HCT116 (cell line): ENCODE results near the gene ABCC1. TPM values are rescaled to one million over a fixed set of nuclear protein-coding genes. Genes with fewer than 3 reads are reported as not detected.

Experiments
- ATAC-seq: fragments of 200-7000 bp; cut with Tn5 transposase; 2 replicates; pipeline ENCODE4 v1.9.1; 2020; ENCODE audit warnings: mild to moderate bottlenecking, moderate library complexity
- BruUV-seq: library from RNA; stranded (reverse); fragments of 400-500 nt; replicated peaks from 2 replicates; lab custom pipeline; 2021; lab: Mats Ljungman, UMichigan
- CTCF ChIA-PET: fragments of 300-600 bp; sonication (Branson Sonifier 250); formaldehyde crosslinking; loops from one replicate; lab custom pipeline; 2021; ENCODE audit warnings: antibody characterized with exemption; lab: Charles Lee
- POLR2A ChIA-PET: fragments of 300-600, 350-600 bp; sonication (Branson Sonifier 250); formaldehyde crosslinking; loops from one replicate; lab custom pipeline; 2021; ENCODE audit warnings: antibody characterized with exemption; lab: Charles Lee
- RAD21 ChIA-PET, 2 experiments: fragments of 300-600 bp; sonication (Branson Sonifier 250); formaldehyde crosslinking; loops; one replicate each; lab custom pipeline; 2023; ENCODE audit warnings: low total read pairs in 2 of 2; ENCODE audit not compliant: uncharacterized antibody in 2 of 2, unreplicated experiment in 2 of 2, low non-redundant PET in 1 of 2; lab: Charles Lee
- DNase-seq: peaks from one replicate; pipeline ENCODE4 v3.0.0-alpha.2; 2010; ENCODE audit warnings: low read depth, low spot score
- H2AFZ ChIP-seq: fragments of 200-600 bp; shearing (Covaris generic), sonication (generic); 2 replicates; pipeline ENCODE4 v1.6.1; 2017; ENCODE audit warnings: low read depth, mixed run types, mixed read lengths, antibody characterized with exemption, low read length; ENCODE audit not compliant: poor library complexity, severe bottlenecking
- H3K27ac ChIP-seq: 2 replicates; pipeline ENCODE4 v1.5.1; 2012; ENCODE audit warnings: low read depth, low read length
- H3K27me3 ChIP-seq: fragments of 200-600 bp; sonication (generic); 2 replicates; pipeline ENCODE4 v1.6.1; 2016; ENCODE audit warnings: mixed run types, low read length, mixed read lengths; ENCODE audit not compliant: insufficient read depth
- H3K36me3 ChIP-seq, 2 experiments: fragments of 200-500 bp in 1 of 2; fragments of 200-600 bp in 1 of 2; sonication (Bioruptor generic) in 1 of 2; sonication (generic) in 1 of 2; 2 replicates each; pipeline versions ENCODE4 v1.5.1 to v1.6.1; 2014 to 2016; ENCODE audit warnings: low read length in 2 of 2, inconsistent platforms in 1 of 2, mixed read lengths in 1 of 2, mixed run types in 1 of 2; ENCODE audit not compliant: insufficient read depth in 2 of 2, control insufficient read depth in 1 of 2
- H3K4me1 ChIP-seq, 2 experiments: fragments of 200-600 bp in 1 of 2; sonication (generic) in 1 of 2; 2 replicates each; pipeline versions ENCODE4 v1.5.1 to v1.6.1; 2012 to 2017; ENCODE audit warnings: low read length in 2 of 2, inconsistent platforms in 1 of 2, mild to moderate bottlenecking in 1 of 2, mixed read lengths in 1 of 2, mixed run types in 1 of 2, moderate library complexity in 1 of 2; ENCODE audit not compliant: insufficient read depth in 2 of 2, control insufficient read depth in 1 of 2
- H3K4me2 ChIP-seq: fragments of 200-600 bp; sonication (generic); 2 replicates; pipeline ENCODE4 v1.6.1; 2017; ENCODE audit warnings: mixed run types, low read length, mixed read lengths
- H3K4me3 ChIP-seq, 2 experiments: fragments of 200-600 bp in 1 of 2; sonication (generic) in 1 of 2; replicated peaks in 1 of 2; 2 replicates each; pipeline ENCODE4 v1.5.1; 2011 to 2016; ENCODE audit warnings: low read length in 2 of 2, control low read depth in 1 of 2, low read depth in 1 of 2, mild to moderate bottlenecking in 1 of 2, mixed read lengths in 1 of 2, mixed run types in 1 of 2
- H3K79me2 ChIP-seq: fragments of 200-600 bp; sonication (generic); 2 replicates; pipeline ENCODE4 v1.6.1; 2017; ENCODE audit warnings: mild to moderate bottlenecking, mixed run types, low read length, moderate library complexity, mixed read lengths; ENCODE audit not compliant: insufficient read depth
- H3K9ac ChIP-seq: fragments of 200-600 bp; sonication (generic); 2 replicates; pipeline ENCODE4 v1.6.1; 2016; ENCODE audit warnings: low read length, mixed read lengths
- H3K9me2 ChIP-seq: fragments of 200-600 bp; sonication (generic), shearing (Covaris generic); 2 replicates; pipeline ENCODE4 v1.6.1; 2017; ENCODE audit warnings: mixed run types, mild to moderate bottlenecking, moderate library complexity; ENCODE audit not compliant: insufficient read depth
- H3K9me3 ChIP-seq, 2 experiments: fragments of 200-500 bp in 1 of 2; fragments of 200-600 bp in 1 of 2; sonication (Bioruptor generic) in 1 of 2; sonication (generic) in 1 of 2; 2 replicates each; pipeline ENCODE4 v1.6.1; 2014 to 2017; ENCODE audit warnings: low read length in 2 of 2, mixed read lengths in 2 of 2, inconsistent platforms in 1 of 2, low read depth in 1 of 2, mild to moderate bottlenecking in 1 of 2, mixed run types in 1 of 2, moderate library complexity in 1 of 2; ENCODE audit not compliant: control insufficient read depth in 1 of 2, insufficient read depth in 1 of 2
- H4K20me1 ChIP-seq: fragments of 200-600 bp; sonication (generic), shearing (Covaris generic); 2 replicates; pipeline ENCODE4 v1.6.1; 2017; ENCODE audit warnings: mixed run types, mild to moderate bottlenecking, moderate library complexity; ENCODE audit not compliant: insufficient read depth
- CBX3 ChIP-seq: IDR thresholded peaks from 2 replicates; pipeline ENCODE4 v1.6.1; 2012; ENCODE audit warnings: low read depth
- CEBPB ChIP-seq: IDR thresholded peaks from 2 replicates; pipeline ENCODE4 v1.6.1; 2012; ENCODE audit warnings: low read depth
- EGR1 ChIP-seq: IDR thresholded peaks from 2 replicates; pipeline ENCODE4 v1.6.1; 2012; ENCODE audit warnings: low read depth
- ELF1 ChIP-seq: IDR thresholded peaks from 2 replicates; pipeline ENCODE4 v1.6.1; 2012; ENCODE audit warnings: low read depth, borderline replicate concordance
- EZH2 ChIP-seq: fragments of 200-600 bp; sonication (generic); IDR thresholded peaks from 2 replicates; pipeline ENCODE4 v1.6.1; 2017; ENCODE audit warnings: antibody characterized with exemption, mixed run types
- FOSL1 ChIP-seq: IDR thresholded peaks from 2 replicates; pipeline ENCODE4 v1.6.1; 2012; ENCODE audit warnings: low read depth
- POLR2AphosphoS5 ChIP-seq: IDR thresholded peaks from 2 replicates; pipeline ENCODE4 v1.6.1; 2011; ENCODE audit warnings: mild to moderate bottlenecking, low read depth, low read length, moderate library complexity
- REST ChIP-seq: IDR thresholded peaks from 2 replicates; pipeline ENCODE4 v1.6.1; 2012; ENCODE audit warnings: low read depth
- SP1 ChIP-seq: IDR thresholded peaks from 2 replicates; pipeline ENCODE4 v1.6.1; 2012; ENCODE audit warnings: low read depth
- TCF7L2 ChIP-seq: IDR thresholded peaks from 2 replicates; pipeline ENCODE4 v1.7.0; 2011; ENCODE audit warnings: borderline replicate concordance, inconsistent platforms; ENCODE audit not compliant: insufficient read depth, insufficient read length; ENCODE audit errors: extremely low read depth
- YY1 ChIP-seq: IDR thresholded peaks from 2 replicates; pipeline ENCODE4 v1.6.1; 2011; ENCODE audit warnings: low read length, low read depth, moderate library complexity, mild to moderate bottlenecking; ENCODE audit not compliant: insufficient replicate concordance; ENCODE audit errors: extremely low read depth
- ZBTB33 ChIP-seq: IDR thresholded peaks from 2 replicates; pipeline ENCODE4 v1.6.1; 2011; ENCODE audit warnings: mild to moderate bottlenecking, low read length, moderate library complexity; ENCODE audit not compliant: insufficient replicate concordance; ENCODE audit errors: extremely low read depth
- ZFX ChIP-seq: fragments of 450-650 bp; IDR thresholded peaks from 2 replicates; pipeline ENCODE4 v1.6.1; 2017
- intact Hi-C: fragments of 100-400 bp; cut with micrococcal nuclease; formaldehyde crosslinking; loops from 2 replicates; pipeline ENCODE4 v1.10.0; 2022
- total RNA-seq: library from RNA; stranded (reverse); gene quantifications from one replicate; pipeline ENCODE4 v1.2.1, GENCODE V29; 2021; ENCODE audit not compliant: unreplicated experiment

Gene ABCC1
- total RNA-seq, 1 experiment from 2014 or later, result 61.9 TPM

GRCh38 chr16:16029431-16030011, 80.1 kb downstream of the ABCC1 start:
- H3K9me3 ChIP-seq, result no peaks in the 10 kb centered on the region
- no peak overlapping the region for H3K9ac ChIP-seq
- H3K4me3 ChIP-seq, result no peak overlapping the region
- H3K4me2 ChIP-seq, result no peak overlapping the region
- H3K27me3 ChIP-seq, result no peaks in the 10 kb centered on the region
- no peak overlapping the region for H2AFZ ChIP-seq
- RAD21 ChIA-PET, result interaction anchor here in 1 of 2 experiments (0.7 kb wide), 1 partner anchor 181 kb away, joined by 3 read pairs; no protein-coding TSS in a partner anchor
- H3K4me1 ChIP-seq, result peaks cover 0 to 11% of the 10 kb centered on the region in 2 experiments; a peak in 1 of 4 replicates
- H4K20me1 ChIP-seq, result no peaks in the 10 kb centered on the region
- CTCF ChIA-PET, result no interaction called here
- no TSS peak for BruUV-seq
- peaks cover 5 to 6% of the 10 kb centered on the region in 2 experiments; a peak in 2 of 4 replicates for H3K36me3 ChIP-seq
- intact Hi-C loops, result no loop called here
- POLR2A ChIA-PET, result no interaction called here
- no peak overlapping the region for H3K27ac ChIP-seq
- no peak for DNase-seq
- TF ChIP-seq CEBPB (no peak), ZFX (no peak), SP1 (no peak), CBX3 (no peak), TCF7L2 (no peak), EGR1 (no peak), ZBTB33 (no peak), POLR2AphosphoS5 (no peak), ELF1 (no peak), REST (no peak), YY1 (no peak), EZH2 (no peak), FOSL1 (no peak)
- H3K9me2 ChIP-seq, result no peaks in the 10 kb centered on the region
- H3K79me2 ChIP-seq, result peaks cover 51% of the 10 kb centered on the region
- ATAC-seq, result no peak
